LNCaP clone FGC (cell line): ENCODE data around the gene TICRR.

Experiments used
- DNase-seq: peaks from one replicate; pipeline ENCODE4 v3.0.0-alpha.2; 2011; ENCODE audit warnings: low read depth
- H3K4me3 ChIP-seq: 2 replicates; pipeline ENCODE4 v1.5.1; 2011; ENCODE audit warnings: mild to moderate bottlenecking, low read depth, low read length, control low read depth
- TF ChIP-seq, protein P1 (sequence below): IDR thresholded peaks from 2 replicates; pipeline ENCODE4 v1.5.1; 2012; ENCODE audit warnings: mild to moderate bottlenecking; ENCODE audit not compliant: control insufficient read depth, insufficient read depth; ENCODE audit errors: extremely low read depth

Gene TICRR

DNA sequence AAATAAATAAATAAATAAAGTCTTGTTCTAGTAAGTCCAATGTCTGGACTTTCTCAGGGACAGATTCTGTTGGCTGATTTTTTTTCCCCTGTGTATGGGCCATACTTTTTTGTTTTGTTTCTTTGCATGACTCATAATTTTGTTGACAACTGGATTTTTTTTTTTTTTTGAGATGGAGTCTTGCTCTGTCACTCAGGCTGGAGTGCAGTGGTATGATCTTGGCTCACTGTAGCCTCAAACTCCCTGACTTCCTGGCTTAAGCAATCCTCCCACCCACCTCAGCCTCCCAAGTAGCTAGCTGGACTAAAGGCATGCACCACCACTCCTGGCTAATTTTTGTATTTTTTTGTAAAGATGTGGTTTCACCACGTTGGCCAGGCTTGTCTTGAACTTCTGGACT is 38.9 kb downstream of the TICRR start:
- no peak for DNase-seq

DNA sequence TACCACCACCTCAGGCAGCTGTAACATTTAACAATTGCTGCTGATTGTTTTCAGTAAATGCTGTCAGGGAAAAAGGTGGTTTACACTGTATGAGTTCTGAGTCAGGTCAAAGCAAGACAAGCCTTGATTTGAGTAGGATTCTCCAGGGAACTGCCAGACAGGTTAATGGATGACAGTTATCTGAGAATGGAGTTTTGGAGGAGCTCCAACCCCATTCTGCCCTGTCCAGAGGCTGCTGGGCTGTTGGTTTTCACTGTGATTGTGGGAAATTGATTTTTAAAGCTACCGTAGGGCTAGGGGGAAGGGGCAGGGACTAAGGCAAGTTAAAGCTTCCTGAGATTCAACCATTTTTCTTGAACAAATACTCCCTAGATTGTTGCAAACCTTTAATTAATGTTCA is 39.9 kb downstream of the TICRR start:
- DNase-seq, result no peak
- no peak overlapping the region for H3K4me3 ChIP-seq
- TF ChIP-seq, protein P1, sequence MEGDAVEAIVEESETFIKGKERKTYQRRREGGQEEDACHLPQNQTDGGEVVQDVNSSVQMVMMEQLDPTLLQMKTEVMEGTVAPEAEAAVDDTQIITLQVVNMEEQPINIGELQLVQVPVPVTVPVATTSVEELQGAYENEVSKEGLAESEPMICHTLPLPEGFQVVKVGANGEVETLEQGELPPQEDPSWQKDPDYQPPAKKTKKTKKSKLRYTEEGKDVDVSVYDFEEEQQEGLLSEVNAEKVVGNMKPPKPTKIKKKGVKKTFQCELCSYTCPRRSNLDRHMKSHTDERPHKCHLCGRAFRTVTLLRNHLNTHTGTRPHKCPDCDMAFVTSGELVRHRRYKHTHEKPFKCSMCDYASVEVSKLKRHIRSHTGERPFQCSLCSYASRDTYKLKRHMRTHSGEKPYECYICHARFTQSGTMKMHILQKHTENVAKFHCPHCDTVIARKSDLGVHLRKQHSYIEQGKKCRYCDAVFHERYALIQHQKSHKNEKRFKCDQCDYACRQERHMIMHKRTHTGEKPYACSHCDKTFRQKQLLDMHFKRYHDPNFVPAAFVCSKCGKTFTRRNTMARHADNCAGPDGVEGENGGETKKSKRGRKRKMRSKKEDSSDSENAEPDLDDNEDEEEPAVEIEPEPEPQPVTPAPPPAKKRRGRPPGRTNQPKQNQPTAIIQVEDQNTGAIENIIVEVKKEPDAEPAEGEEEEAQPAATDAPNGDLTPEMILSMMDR, result no peak

More for the DNA sequence above, 38.9 kb downstream of the TICRR start:
- TF ChIP-seq, protein P1, result no peak
- H3K4me3 ChIP-seq, result no peak overlapping the region

- no peak overlapping the region for H3K4me3 ChIP-seq
- DNase-seq, result no peak
- TF ChIP-seq, protein P1, result no peak
Measured at GRCh38 chr15:89616228-89616627, 41.0 kb downstream of the TICRR start.

DNA sequence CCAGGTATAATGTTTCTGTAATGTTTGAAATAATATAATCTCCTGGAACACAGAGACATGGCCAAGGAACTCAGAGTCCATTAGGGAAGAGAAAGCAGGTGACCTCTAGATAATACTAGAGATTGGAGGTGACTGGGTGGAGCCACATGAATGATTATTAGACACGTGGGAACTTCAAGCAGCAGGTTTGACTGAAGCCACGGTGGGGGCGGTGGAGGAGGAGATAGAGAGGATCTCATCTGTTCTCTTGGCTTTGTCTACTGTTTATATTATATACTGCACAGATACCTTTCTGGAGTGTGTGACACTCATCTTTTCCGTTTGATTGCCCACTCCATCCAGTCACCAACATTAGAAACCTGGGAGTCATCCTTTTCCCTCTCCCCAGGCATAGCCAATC is 46.3 kb downstream of the TICRR start:
- TF ChIP-seq, protein P1, result no peak
- no peak overlapping the region for H3K4me3 ChIP-seq
- no peak for DNase-seq

GRCh38 chr15:89623165-89623564 is 47.9 kb downstream of the TICRR start:
- TF ChIP-seq, protein P1, result no peak
- no peak for DNase-seq
- no peak overlapping the region for H3K4me3 ChIP-seq

DNA sequence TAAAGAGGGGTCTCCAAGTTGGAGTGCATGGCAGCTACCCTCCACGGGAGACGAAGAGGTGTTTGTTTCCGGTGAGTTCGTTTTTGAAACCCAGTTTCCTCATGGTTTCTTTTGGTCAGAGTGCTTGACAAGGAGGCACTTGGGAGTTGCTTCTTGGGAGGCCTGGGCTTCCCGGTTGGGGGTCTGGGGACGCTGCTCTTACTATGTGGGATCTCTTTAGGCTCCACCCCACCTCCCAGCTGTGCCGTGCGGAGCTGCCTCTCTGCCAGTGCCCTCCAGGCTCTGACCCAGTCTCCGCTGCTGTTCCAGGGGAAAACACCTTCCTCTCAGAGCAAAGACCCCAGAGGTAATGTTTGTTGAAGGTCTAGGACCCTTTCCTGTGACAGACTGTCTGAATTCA is 50.4 kb downstream of the TICRR start:
- TF ChIP-seq, protein P1, result no peak
- no peak for DNase-seq
- no peak overlapping the region for H3K4me3 ChIP-seq

DNA sequence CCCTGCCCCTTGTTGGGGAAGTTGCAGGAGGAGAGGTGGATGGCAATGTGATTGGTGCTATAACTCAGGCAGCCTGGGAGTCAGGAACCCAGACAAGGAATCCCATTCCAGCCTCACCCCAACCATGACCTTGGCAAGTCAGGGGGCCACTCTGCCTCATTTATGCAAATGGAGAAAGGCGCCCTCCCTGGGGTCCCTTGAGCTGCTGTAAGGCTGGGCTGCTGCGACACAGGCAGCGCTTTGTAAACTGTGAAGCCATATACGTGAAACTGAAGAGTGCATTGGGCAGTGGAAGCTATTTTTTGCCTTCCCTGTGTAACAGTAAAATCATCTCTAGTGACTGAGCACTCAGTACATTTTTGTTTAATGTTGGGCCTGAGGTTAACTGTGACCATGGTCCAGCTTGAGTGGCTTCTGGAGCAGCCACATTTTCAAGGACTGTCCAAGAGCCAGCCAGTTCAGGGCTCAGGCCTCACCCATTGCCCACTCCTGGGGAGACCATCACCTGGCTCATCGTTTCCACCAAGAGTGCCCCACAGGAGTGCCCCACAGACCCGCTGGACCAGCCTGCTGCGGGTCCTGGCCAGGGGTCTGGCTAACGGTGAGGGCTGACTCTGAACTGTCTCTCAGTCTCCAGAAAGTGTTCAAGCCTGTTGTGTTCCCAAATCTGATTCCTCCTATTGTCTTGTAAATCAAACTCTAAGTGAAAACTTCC is 52.1 kb downstream of the TICRR start:
- no peak for DNase-seq
- TF ChIP-seq, protein P1, result no peak
- H3K4me3 ChIP-seq, result no peak overlapping the region
